Astrocyte (in vitro differentiated cells and primary cell): ENCODE data around the gene FOXL1. TPM values are rescaled to one million over a fixed set of nuclear protein-coding genes. Genes with fewer than 3 reads are reported as not detected.
A peak's percentile ranks its signal among the peaks of the same experiment; 100 is the strongest.

Experiments
- DNase-seq: peaks from one replicate; pipeline ENCODE4 v3.0.0-alpha.2; 2010; ENCODE audit warnings: low read depth
- FAIRE-seq: peaks from 2 replicates; lab custom pipeline; 2011; peaks lifted over from hg19 to GRCh38; lab: Jason Lieb, UNC
- H2AFZ ChIP-seq: 2 replicates; pipeline ENCODE4 v1.6.0; 2012; ENCODE audit warnings: low read depth, low read length, inconsistent platforms
- H3K27ac ChIP-seq: 2 replicates; pipeline ENCODE4 v1.5.1; 2011; ENCODE audit warnings: low read depth, low read length, inconsistent platforms
- H3K27me3 ChIP-seq: 2 replicates; pipeline ENCODE4 v1.6.0; 2011; ENCODE audit warnings: low read length, inconsistent platforms; ENCODE audit not compliant: insufficient read depth
- H3K36me3 ChIP-seq: 2 replicates; pipeline ENCODE4 v1.5.1; 2011; ENCODE audit warnings: low read length, inconsistent platforms; ENCODE audit not compliant: insufficient read depth
- H3K4me1 ChIP-seq: 2 replicates; pipeline ENCODE4 v1.5.1; 2011; ENCODE audit warnings: low read length, inconsistent platforms; ENCODE audit not compliant: insufficient read depth
- H3K4me2 ChIP-seq: 2 replicates; pipeline ENCODE4 v1.6.0; 2012; ENCODE audit warnings: low read length, inconsistent platforms
- H3K4me3 ChIP-seq: 2 replicates; pipeline ENCODE4 v1.5.1; 2011; ENCODE audit warnings: low read depth, mild to moderate bottlenecking, low read length, inconsistent platforms; ENCODE audit not compliant: insufficient read depth
- H3K79me2 ChIP-seq: 2 replicates; pipeline ENCODE4 v1.6.0; 2012; ENCODE audit warnings: mild to moderate bottlenecking, low read length, inconsistent platforms; ENCODE audit not compliant: insufficient read depth
- H3K9ac ChIP-seq: 2 replicates; pipeline ENCODE4 v1.6.0; 2012; ENCODE audit warnings: mild to moderate bottlenecking, low read length, inconsistent platforms
- H3K9me3 ChIP-seq: 2 replicates; pipeline ENCODE4 v1.5.1; 2012; ENCODE audit warnings: low read depth, mild to moderate bottlenecking, low read length, inconsistent platforms; ENCODE audit not compliant: insufficient read depth
- H4K20me1 ChIP-seq: 2 replicates; pipeline ENCODE4 v1.6.0; 2012; ENCODE audit warnings: low read length, inconsistent platforms; ENCODE audit not compliant: insufficient read depth
- H3K27ac Mint-ChIP-seq: one replicate; pipeline ENCODE4 v1.8.0; 2021; ENCODE audit warnings: mild to moderate bottlenecking, mixed read lengths; ENCODE audit not compliant: unreplicated experiment
- H3K27me3 Mint-ChIP-seq: one replicate; pipeline ENCODE4 v1.8.0; 2021; ENCODE audit warnings: low read depth, mixed read lengths; ENCODE audit not compliant: unreplicated experiment
- H3K36me3 Mint-ChIP-seq: one replicate; pipeline ENCODE4 v1.8.0; 2021; ENCODE audit warnings: low read depth, mixed read lengths; ENCODE audit not compliant: unreplicated experiment
- H3K4me1 Mint-ChIP-seq: one replicate; pipeline ENCODE4 v1.8.0; 2021; ENCODE audit warnings: low read depth, mixed read lengths; ENCODE audit not compliant: unreplicated experiment
- H3K4me3 Mint-ChIP-seq: one replicate; pipeline ENCODE4 v1.8.0; 2021; ENCODE audit warnings: mild to moderate bottlenecking, moderate library complexity, mixed read lengths; ENCODE audit not compliant: unreplicated experiment
- H3K9me3 Mint-ChIP-seq: one replicate; pipeline ENCODE4 v1.8.0; 2021; ENCODE audit warnings: mild to moderate bottlenecking, mixed read lengths; ENCODE audit not compliant: unreplicated experiment
- CTCF ChIP-seq: IDR thresholded peaks from 2 replicates; pipeline ENCODE4 v1.5.1; 2011; ENCODE audit warnings: low read depth, mild to moderate bottlenecking, inconsistent platforms, low read length, moderate library complexity; ENCODE audit not compliant: insufficient read depth
- EZH2 ChIP-seq: IDR thresholded peaks from 2 replicates; pipeline ENCODE4 v1.6.1; 2012; ENCODE audit warnings: mild to moderate bottlenecking, low read length, inconsistent platforms; ENCODE audit not compliant: insufficient read depth
- total RNA-seq: library from RNA; stranded (reverse); gene quantifications from 2 replicates; pipeline ENCODE4 v1.2.1, GENCODE V29; 2021

FOXL1 gene
- total RNA-seq, 1 donor from 2014 or later = 6.1 TPM

- H3K4me1 Mint-ChIP-seq = no peaks in the 10 kb centered on the region
- peaks cover 24% of the 10 kb centered on the region for H3K27me3 Mint-ChIP-seq
- H3K9me3 Mint-ChIP-seq = peaks cover 6% of the 10 kb centered on the region
- no peak overlapping the region for H3K27ac Mint-ChIP-seq
- no peaks in the 10 kb centered on the region for H3K27me3 ChIP-seq
- H3K4me3 Mint-ChIP-seq = no peak overlapping the region
- H3K27ac ChIP-seq = no peak overlapping the region
- no peaks in the 10 kb centered on the region for H3K79me2 ChIP-seq
- no peaks in the 10 kb centered on the region for H4K20me1 ChIP-seq
- FAIRE-seq = no peak
- no peak overlapping the region for H3K4me3 ChIP-seq
- DNase-seq = no peak
- no peak for TF ChIP-seq CTCF
- no peak for TF ChIP-seq EZH2
- H3K36me3 ChIP-seq = no peaks in the 10 kb centered on the region
- H3K9ac ChIP-seq = no peak overlapping the region
- H3K9me3 ChIP-seq = no peaks in the 10 kb centered on the region
- H2AFZ ChIP-seq = no peak overlapping the region
- H3K36me3 Mint-ChIP-seq = peaks cover 1% of the 10 kb centered on the region
- no peaks in the 10 kb centered on the region for H3K4me1 ChIP-seq
- no peak overlapping the region for H3K4me2 ChIP-seq
These were observed 41.8 kb downstream of the FOXL1 start for GRCh38 chr16:86620184-86620583.

GRCh38 chr16:86621966-86622365 lies 43.6 kb downstream of the FOXL1 start:
- H3K9ac ChIP-seq = no peak overlapping the region
- H3K4me3 ChIP-seq = no peak overlapping the region
- H3K9me3 Mint-ChIP-seq = peaks cover 8% of the 10 kb centered on the region
- peaks cover 7% of the 10 kb centered on the region for H3K4me1 ChIP-seq
- H3K9me3 ChIP-seq = no peaks in the 10 kb centered on the region
- no peaks in the 10 kb centered on the region for H3K4me1 Mint-ChIP-seq
- H3K27ac Mint-ChIP-seq = no peak overlapping the region
- no peak overlapping the region for H3K27ac ChIP-seq
- H3K79me2 ChIP-seq = no peaks in the 10 kb centered on the region
- H3K36me3 ChIP-seq = no peaks in the 10 kb centered on the region
- no peak for DNase-seq
- H3K27me3 ChIP-seq = no peaks in the 10 kb centered on the region
- H4K20me1 ChIP-seq = no peaks in the 10 kb centered on the region
- no peak for FAIRE-seq
- no peak overlapping the region for H3K4me3 Mint-ChIP-seq
- TF ChIP-seq CTCF (no peak), EZH2 (no peak)
- H3K4me2 ChIP-seq = no peak overlapping the region
- peaks cover 3% of the 10 kb centered on the region for H3K36me3 Mint-ChIP-seq
- peaks cover 26% of the 10 kb centered on the region for H3K27me3 Mint-ChIP-seq
- no peak overlapping the region for H2AFZ ChIP-seq

GRCh38 chr16:86622700-86623615 lies 44.6 kb downstream of the FOXL1 start:
- no peak overlapping the region for H3K4me3 Mint-ChIP-seq
- Histone ChIP-seq H3K79me2 (no peaks in the 10 kb centered on the region), H3K9ac (no peak overlapping the region), H3K4me3 (no peak overlapping the region), H3K4me2 (no peak overlapping the region), H2AFZ (no peak overlapping the region), H3K27me3 (no peaks in the 10 kb centered on the region), H3K4me1 (peaks cover 7% of the 10 kb centered on the region), H3K9me3 (peaks cover 5% of the 10 kb centered on the region), H3K36me3 (no peaks in the 10 kb centered on the region), H4K20me1 (no peaks in the 10 kb centered on the region), H3K27ac (no peak overlapping the region)
- no peaks in the 10 kb centered on the region for H3K4me1 Mint-ChIP-seq
- DNase-seq (no peak), FAIRE-seq (no peak)
- peak overlapping the region; percentile 34 for H3K27ac Mint-ChIP-seq
- peaks cover 3% of the 10 kb centered on the region for H3K36me3 Mint-ChIP-seq
- TF ChIP-seq EZH2 = no peak
- no peak for TF ChIP-seq CTCF
- H3K9me3 Mint-ChIP-seq = peaks cover 14% of the 10 kb centered on the region
- peaks cover 26% of the 10 kb centered on the region for H3K27me3 Mint-ChIP-seq
